ENCODE results near the gene SCAPER.
"Not testable (repeated sequence)": the region's sequence is repeated elsewhere in the genome, so short reads cannot be mapped to it uniquely, and the experiment has no call there.

The SCAPER gene

GRCh38 chr15:76480267-76480666 is 424.9 kb downstream of the SCAPER start:
- DNase-seq (ENCODE audit: low spot score) = no peak

DNA sequence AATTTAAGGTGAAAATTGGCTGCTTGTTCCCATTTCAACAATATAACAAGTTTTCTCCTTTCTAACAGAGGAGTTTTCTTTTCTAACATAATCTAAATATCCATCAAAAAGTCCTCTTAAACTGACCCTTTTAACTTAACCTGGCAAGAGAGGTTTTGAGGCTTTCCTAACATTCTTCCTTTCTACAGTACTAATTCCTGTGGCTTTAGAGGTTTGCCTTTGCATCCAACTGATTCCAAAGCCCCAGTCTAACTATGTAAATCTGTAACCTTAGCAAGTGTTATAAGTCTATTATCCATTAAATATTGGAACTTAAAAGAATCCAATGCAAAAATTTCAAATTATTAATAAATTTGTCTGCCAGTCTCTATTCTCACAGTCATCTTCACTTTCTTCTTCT is 434.4 kb downstream of the SCAPER start:
- no peak for DNase-seq (ENCODE audit: low spot score)

DNA sequence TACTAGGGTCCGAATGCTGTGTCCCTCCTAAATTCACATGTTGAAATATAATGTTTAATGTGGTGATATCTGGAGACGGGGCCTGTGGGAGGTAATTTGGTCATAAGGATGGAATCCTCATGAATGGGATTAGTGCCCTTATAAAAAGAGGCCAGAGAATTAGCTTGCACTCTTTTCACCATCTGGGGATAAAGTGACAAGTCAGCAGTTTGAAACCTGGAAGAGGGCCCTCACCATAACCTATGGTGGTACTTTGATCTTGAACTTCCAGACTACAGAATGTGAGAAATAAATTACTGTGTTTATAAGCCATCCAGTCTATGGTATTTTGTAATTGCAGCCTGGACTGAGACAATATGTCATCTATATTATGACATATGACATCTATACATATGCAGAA is 436.4 kb downstream of the SCAPER start:
- no peak for DNase-seq (ENCODE audit: low spot score)

- no peak for DNase-seq (ENCODE audit: low spot score)
Measured at GRCh38 chr15:76467136-76467535, 438.0 kb downstream of the SCAPER start.

DNA sequence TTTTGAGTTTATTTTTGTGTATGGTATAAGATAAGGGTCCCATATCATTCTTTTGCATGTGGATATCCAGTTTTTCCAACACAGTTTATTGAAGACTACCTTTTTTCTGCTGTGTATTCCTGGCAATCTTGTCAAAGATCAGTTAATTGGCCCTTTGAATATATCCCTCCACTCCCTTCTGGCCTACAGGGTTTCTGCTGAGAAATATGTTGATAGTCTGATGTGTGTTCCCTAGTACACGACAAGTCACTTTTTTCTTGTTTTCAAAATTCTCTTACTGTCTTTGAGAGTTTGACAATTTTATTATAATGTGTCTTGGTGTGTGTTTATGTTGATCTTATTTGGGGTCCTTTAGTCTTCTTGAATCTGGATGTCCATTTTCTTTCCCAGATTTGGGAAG is 439.4 kb downstream of the SCAPER start:
- DNase-seq (ENCODE audit: low spot score) = no peak

DNA sequence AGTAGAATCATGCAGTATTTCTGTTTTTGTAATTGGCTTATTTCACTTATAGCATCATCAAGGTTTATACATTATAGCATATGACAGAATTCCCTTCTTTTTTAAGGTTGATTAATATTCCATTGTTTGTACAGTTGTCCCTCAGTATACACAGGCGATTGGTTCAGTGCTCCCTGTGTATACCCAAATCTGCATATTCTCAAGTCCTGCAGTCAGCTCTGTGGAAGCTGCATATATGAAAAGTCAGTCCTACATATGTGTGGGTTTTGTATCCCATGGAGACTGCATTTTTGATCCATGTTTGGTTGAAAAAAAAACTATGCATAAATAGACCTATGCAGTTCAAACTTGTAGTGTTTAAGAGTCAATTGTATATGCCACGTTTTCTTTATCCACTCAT is 440.9 kb downstream of the SCAPER start:
- DNase-seq (ENCODE audit: low spot score) = no peak

- DNase-seq (ENCODE audit: low spot score) = no peak
Measured at GRCh38 chr15:76460871-76461270, 444.3 kb downstream of the SCAPER start.

GRCh38 chr15:76460347-76460746 is 444.8 kb downstream of the SCAPER start:
- DNase-seq (ENCODE audit: low spot score) = no peak

DNA sequence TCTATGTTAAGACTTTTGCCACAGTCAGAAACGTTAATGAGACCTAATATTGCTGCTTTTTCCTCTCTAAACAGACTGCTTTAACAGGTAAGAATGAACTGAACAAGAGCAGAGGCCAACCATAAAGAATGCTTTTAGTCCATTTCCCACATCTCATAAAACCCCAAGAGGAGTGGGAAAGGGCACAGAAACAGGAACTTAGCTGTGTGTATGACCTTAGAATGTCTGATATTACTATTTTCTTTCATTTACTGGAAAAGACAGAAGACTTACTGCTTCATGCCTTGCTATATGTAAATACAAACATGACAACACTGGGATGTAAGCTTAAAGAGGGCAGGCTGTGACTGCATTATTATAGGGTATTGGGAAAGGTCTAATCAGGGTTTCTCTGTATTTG is 453.6 kb downstream of the SCAPER start:
- DNase-seq (ENCODE audit: low spot score) = no peak

GRCh38 chr15:76449455-76449854 is 455.7 kb downstream of the SCAPER start:
- no peak for DNase-seq (ENCODE audit: low spot score)

- no peak for DNase-seq (ENCODE audit: low spot score)
Measured at GRCh38 chr15:76448755-76449154, 456.4 kb downstream of the SCAPER start.

GRCh38 chr15:76447728-76448441 is 457.3 kb downstream of the SCAPER start:
- no peak for DNase-seq (ENCODE audit: low spot score)

- DNase-seq (ENCODE audit: low spot score) = no peak
Measured at GRCh38 chr15:76440441-76440840, 464.7 kb downstream of the SCAPER start.

DNA sequence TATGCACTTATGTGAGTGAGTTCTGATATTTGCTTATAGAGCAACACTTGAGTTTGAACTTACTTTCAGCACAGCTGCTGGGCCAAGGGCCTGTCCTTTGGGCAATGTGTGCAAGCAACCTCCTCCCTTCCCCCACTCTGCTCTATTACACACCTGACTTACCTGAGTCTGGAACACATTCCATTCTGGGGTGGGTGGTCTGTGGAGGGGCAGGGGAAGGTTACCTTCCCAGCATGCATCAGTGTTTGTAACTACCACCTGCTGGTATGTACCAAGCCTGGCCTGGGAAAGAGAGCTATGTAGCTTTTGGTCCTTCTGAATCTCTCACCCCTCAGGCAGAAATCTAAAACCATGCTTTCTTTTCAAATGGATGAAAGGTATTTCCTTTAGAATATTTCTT is 465.6 kb downstream of the SCAPER start:
- no peak for DNase-seq (ENCODE audit: low spot score)

- DNase-seq (ENCODE audit: low spot score) = no peak
Measured at GRCh38 chr15:76433798-76434400, 471.2 kb downstream of the SCAPER start.

DNA sequence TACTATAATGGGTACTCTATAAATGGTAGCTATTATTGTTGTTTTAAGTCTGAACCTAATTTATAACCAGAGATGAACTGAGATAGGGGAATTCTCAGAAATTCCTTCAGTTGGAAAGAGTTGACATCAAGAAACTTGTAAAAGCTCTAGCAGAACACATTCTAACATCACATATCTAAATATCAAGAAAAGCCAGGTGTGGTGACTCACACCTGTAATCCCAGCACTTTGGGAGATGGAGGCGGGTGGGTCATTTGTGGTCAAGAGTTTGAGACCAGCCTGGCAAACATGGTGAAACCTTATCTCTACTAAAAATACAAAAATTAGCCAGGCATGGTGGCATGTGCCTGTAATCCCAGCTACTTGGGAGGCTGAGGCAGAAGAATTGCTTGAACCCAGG is 472.1 kb downstream of the SCAPER start:
- not testable (repeated sequence) for DNase-seq (ENCODE audit: low spot score)

DNA sequence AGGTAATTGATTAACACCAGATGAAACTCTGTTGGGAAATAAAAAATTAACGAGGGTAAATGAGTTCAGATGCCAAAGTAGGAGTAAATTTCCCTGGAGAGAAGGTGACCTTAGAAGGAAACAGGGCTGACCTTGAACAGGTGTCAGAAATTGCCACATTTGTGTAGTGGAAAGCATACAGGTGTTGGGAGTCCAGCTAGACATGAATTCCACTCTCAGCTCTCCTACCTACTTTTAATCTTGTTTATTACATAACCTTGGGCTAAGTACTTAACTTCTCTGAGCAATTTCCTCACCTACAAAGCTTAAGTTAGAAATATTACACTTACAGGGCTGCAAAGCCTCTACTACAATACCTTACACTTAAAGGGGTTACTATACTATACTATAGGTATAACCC is 472.5 kb downstream of the SCAPER start:
- no peak for DNase-seq (ENCODE audit: low spot score)

DNA sequence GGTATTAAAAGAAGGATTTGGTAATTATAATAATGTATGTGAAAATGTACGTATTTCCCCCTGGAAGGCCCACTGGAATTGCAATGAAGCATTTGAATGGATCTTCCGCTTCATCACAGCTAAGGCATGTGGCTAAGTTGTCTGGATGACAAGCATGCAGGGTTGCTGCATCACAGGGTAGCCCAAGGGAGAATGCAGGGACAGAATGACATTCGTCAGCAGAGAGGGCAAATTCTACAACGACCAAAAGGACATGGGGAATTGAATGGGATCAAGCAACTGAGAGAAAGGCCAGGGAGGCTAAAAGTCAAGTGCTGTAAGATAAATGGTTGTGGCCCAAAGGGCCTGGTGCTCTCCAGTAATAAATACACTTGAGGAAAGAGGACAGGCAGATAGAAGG is 473.2 kb downstream of the SCAPER start:
- DNase-seq (ENCODE audit: low spot score) = no peak

DNA sequence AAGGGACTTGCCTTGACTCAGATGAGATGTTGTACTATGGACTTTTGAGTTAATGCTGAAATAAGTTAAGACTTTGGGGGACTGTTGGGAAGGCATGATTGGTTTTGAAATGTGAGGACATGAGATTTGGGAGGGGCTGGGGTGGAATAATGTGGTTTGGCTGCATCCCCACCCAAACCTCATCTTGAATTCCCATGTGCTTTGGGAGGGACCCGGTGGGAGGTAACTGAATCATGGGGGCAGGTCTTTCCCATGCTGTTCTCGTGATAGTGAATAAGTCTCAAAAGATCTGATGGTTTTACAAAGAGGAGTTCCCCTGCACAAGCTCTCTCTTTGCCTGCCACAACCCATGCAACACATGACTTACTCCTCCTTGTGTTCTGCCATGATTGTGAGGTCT is 474.4 kb downstream of the SCAPER start:
- DNase-seq (ENCODE audit: low spot score) = not testable (repeated sequence)

- DNase-seq (ENCODE audit: low spot score) = no peak
Measured at GRCh38 chr15:76429661-76430060, 475.5 kb downstream of the SCAPER start.

DNA sequence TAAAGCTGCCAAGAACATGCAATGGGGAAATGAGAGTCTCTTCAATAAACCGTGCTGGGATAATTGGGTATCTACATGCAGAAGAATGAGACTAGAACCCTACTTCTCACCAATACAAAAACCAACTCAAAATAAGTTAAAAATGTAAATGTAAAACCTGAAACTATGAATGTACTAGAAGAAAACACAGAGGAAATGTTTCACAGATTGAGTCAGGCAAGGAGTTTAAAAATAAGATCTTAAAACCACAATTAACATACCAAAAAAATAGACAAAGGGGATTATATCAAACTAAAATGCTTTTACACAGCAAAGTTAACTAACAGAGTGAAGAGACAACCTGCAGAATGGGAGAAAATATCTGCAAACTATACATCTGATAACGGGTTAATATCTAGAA is 478.2 kb downstream of the SCAPER start:
- no peak for DNase-seq (ENCODE audit: low spot score)

- no peak for DNase-seq (ENCODE audit: low spot score)
Measured at GRCh38 chr15:76418352-76419140, 486.6 kb downstream of the SCAPER start.

DNA sequence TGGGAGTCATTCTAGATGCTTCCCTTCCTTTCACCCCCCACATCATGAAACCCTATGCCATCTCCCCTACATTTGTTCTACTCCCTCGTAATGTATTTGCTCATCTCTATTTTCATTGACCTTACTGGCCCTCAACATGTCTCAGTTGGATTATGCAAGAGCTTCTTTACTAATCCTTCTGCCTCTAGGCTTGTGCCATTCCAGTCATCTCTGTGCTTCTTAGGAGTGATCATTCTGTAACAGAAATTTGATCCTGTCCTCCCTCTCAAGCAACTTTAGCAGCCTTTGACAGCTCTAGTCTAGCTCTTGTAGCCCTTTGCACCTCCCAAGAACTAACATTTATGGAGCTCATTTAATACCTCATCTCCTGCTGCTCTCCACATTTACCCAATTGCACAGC is 503.9 kb downstream of the SCAPER start:
- DNase-seq (ENCODE audit: low spot score) = no peak

Measured in CD4-positive, alpha-beta T cell treated with Interleukin-15 for 4 hours (primary cell).